GM12801 (cell line): Measurements from ENCODE around the gene DDX18.

ENCODE experiments used
- CTCF ChIP-seq: IDR thresholded peaks from one replicate; pipeline ENCODE4 v1.5.1; 2011; ENCODE audit warnings: control low read depth; ENCODE audit not compliant: insufficient read length; ENCODE audit errors: extremely low read depth

The DDX18 gene

GRCh38 chr2:117786520-117786919, 28.0 kb upstream of the DDX18 start:
- no peak for TF ChIP-seq CTCF

DNA sequence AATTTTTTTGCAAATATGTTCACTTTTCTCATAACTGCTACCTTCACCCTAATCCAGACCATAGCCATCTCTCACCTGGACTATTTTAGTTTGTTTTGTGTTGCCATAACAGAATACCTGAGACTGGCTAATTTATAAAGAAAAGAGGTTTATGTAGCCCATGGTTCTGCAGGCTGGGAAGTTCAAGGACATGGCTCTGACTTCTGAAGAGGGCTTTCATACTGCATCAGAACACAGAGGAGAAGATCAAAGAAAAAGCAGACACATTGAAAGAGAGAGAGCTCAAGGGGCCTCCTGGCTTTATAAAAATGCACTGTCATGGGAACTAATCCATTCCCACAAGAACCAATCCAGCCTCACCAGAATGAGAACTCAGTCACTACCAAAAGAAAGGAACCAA, 25.0 kb upstream of the DDX18 start:
- no peak for TF ChIP-seq CTCF

GRCh38 chr2:117794668-117795067, 19.8 kb upstream of the DDX18 start:
- TF ChIP-seq CTCF, result no peak

- TF ChIP-seq CTCF, result no peak
Measured at GRCh38 chr2:117801826-117802225, 12.7 kb upstream of the DDX18 start.

- no peak for TF ChIP-seq CTCF
Measured at GRCh38 chr2:117812443-117812842, 2.0 kb upstream of the DDX18 start.

DNA sequence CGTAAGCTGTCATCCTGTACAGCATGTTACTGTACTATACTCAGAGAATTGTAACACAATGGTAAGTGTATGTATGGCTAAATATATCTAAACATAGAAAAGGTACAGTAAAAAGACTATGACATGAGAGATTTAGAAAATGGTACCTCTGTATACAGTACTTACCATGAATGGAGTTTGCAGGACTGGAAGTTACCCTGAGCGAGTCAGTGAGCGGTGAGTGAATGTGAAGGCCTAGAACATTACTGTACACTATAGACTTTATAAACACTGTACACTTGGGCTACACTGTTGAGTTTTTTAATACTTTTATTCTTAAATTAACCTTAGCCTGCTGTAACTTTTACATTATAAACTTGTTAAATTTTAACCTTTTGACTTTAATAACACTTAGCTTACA, 1.5 kb downstream of the DDX18 start:
- no peak for TF ChIP-seq CTCF

- TF ChIP-seq CTCF, result no peak
Measured at GRCh38 chr2:117818921-117819320, 4.4 kb downstream of the DDX18 start.

DNA sequence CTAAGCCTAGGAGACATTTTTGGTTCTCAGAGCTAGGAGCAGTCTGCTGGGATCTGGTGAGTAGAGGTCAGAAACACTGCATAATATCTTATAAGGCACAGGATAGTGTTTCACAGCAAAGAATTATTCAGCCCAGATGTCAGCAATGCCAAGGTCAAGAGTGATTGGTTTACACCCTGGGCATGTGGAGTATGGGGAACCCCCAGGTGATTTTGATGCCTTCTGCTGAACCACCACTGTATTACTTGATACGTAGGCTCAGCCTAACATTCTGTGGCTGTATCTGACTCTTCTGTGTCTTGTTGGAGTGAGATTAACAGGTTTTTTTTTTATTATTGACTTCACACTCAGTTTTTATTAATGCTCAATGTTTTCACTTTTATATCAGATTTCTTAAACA, 6.0 kb downstream of the DDX18 start:
- TF ChIP-seq CTCF, result no peak
